HCT116 (cell line): ENCODE data around the gene CRTC3. TPM values are rescaled to one million over a fixed set of nuclear protein-coding genes. Genes with fewer than 3 reads are reported as not detected.

Source experiments
- ATAC-seq: fragments of 200-7000 bp; cut with Tn5 transposase; 2 replicates; pipeline ENCODE4 v1.9.1; 2020; ENCODE audit warnings: mild to moderate bottlenecking, moderate library complexity
- BruUV-seq: library from RNA; stranded (reverse); fragments of 400-500 nt; replicated peaks from 2 replicates; lab custom pipeline; 2021; lab: Mats Ljungman, UMichigan
- CTCF ChIA-PET: fragments of 300-600 bp; sonication (Branson Sonifier 250); formaldehyde crosslinking; loops from one replicate; lab custom pipeline; 2021; ENCODE audit warnings: antibody characterized with exemption; lab: Charles Lee
- POLR2A ChIA-PET: fragments of 300-600, 350-600 bp; sonication (Branson Sonifier 250); formaldehyde crosslinking; loops from one replicate; lab custom pipeline; 2021; ENCODE audit warnings: antibody characterized with exemption; lab: Charles Lee
- RAD21 ChIA-PET, 2 experiments: fragments of 300-600 bp; sonication (Branson Sonifier 250); formaldehyde crosslinking; loops; one replicate each; lab custom pipeline; 2023; ENCODE audit warnings: low total read pairs in 2 of 2; ENCODE audit not compliant: uncharacterized antibody in 2 of 2, unreplicated experiment in 2 of 2, low non-redundant PET in 1 of 2; lab: Charles Lee
- DNase-seq: peaks from one replicate; pipeline ENCODE4 v3.0.0-alpha.2; 2010; ENCODE audit warnings: low read depth, low spot score
- H2AFZ ChIP-seq: fragments of 200-600 bp; shearing (Covaris generic), sonication (generic); 2 replicates; pipeline ENCODE4 v1.6.1; 2017; ENCODE audit warnings: low read depth, mixed run types, mixed read lengths, antibody characterized with exemption, low read length; ENCODE audit not compliant: poor library complexity, severe bottlenecking
- H3K27ac ChIP-seq: 2 replicates; pipeline ENCODE4 v1.5.1; 2012; ENCODE audit warnings: low read depth, low read length
- H3K27me3 ChIP-seq: fragments of 200-600 bp; sonication (generic); 2 replicates; pipeline ENCODE4 v1.6.1; 2016; ENCODE audit warnings: mixed run types, low read length, mixed read lengths; ENCODE audit not compliant: insufficient read depth
- H3K36me3 ChIP-seq, 2 experiments: fragments of 200-500 bp in 1 of 2; fragments of 200-600 bp in 1 of 2; sonication (Bioruptor generic) in 1 of 2; sonication (generic) in 1 of 2; 2 replicates each; pipeline versions ENCODE4 v1.5.1 to v1.6.1; 2014 to 2016; ENCODE audit warnings: low read length in 2 of 2, inconsistent platforms in 1 of 2, mixed read lengths in 1 of 2, mixed run types in 1 of 2; ENCODE audit not compliant: insufficient read depth in 2 of 2, control insufficient read depth in 1 of 2
- H3K4me1 ChIP-seq, 2 experiments: fragments of 200-600 bp in 1 of 2; sonication (generic) in 1 of 2; 2 replicates each; pipeline versions ENCODE4 v1.5.1 to v1.6.1; 2012 to 2017; ENCODE audit warnings: low read length in 2 of 2, inconsistent platforms in 1 of 2, mild to moderate bottlenecking in 1 of 2, mixed read lengths in 1 of 2, mixed run types in 1 of 2, moderate library complexity in 1 of 2; ENCODE audit not compliant: insufficient read depth in 2 of 2, control insufficient read depth in 1 of 2
- H3K4me2 ChIP-seq: fragments of 200-600 bp; sonication (generic); 2 replicates; pipeline ENCODE4 v1.6.1; 2017; ENCODE audit warnings: mixed run types, low read length, mixed read lengths
- H3K4me3 ChIP-seq, 2 experiments: fragments of 200-600 bp in 1 of 2; sonication (generic) in 1 of 2; replicated peaks in 1 of 2; 2 replicates each; pipeline ENCODE4 v1.5.1; 2011 to 2016; ENCODE audit warnings: low read length in 2 of 2, control low read depth in 1 of 2, low read depth in 1 of 2, mild to moderate bottlenecking in 1 of 2, mixed read lengths in 1 of 2, mixed run types in 1 of 2
- H3K79me2 ChIP-seq: fragments of 200-600 bp; sonication (generic); 2 replicates; pipeline ENCODE4 v1.6.1; 2017; ENCODE audit warnings: mild to moderate bottlenecking, mixed run types, low read length, moderate library complexity, mixed read lengths; ENCODE audit not compliant: insufficient read depth
- H3K9ac ChIP-seq: fragments of 200-600 bp; sonication (generic); 2 replicates; pipeline ENCODE4 v1.6.1; 2016; ENCODE audit warnings: low read length, mixed read lengths
- H3K9me2 ChIP-seq: fragments of 200-600 bp; sonication (generic), shearing (Covaris generic); 2 replicates; pipeline ENCODE4 v1.6.1; 2017; ENCODE audit warnings: mixed run types, mild to moderate bottlenecking, moderate library complexity; ENCODE audit not compliant: insufficient read depth
- H3K9me3 ChIP-seq, 2 experiments: fragments of 200-500 bp in 1 of 2; fragments of 200-600 bp in 1 of 2; sonication (Bioruptor generic) in 1 of 2; sonication (generic) in 1 of 2; 2 replicates each; pipeline ENCODE4 v1.6.1; 2014 to 2017; ENCODE audit warnings: low read length in 2 of 2, mixed read lengths in 2 of 2, inconsistent platforms in 1 of 2, low read depth in 1 of 2, mild to moderate bottlenecking in 1 of 2, mixed run types in 1 of 2, moderate library complexity in 1 of 2; ENCODE audit not compliant: control insufficient read depth in 1 of 2, insufficient read depth in 1 of 2
- H4K20me1 ChIP-seq: fragments of 200-600 bp; sonication (generic), shearing (Covaris generic); 2 replicates; pipeline ENCODE4 v1.6.1; 2017; ENCODE audit warnings: mixed run types, mild to moderate bottlenecking, moderate library complexity; ENCODE audit not compliant: insufficient read depth
- RAD21 ChIP-seq: IDR thresholded peaks from 2 replicates; pipeline ENCODE4 v1.6.1; 2012; ENCODE audit warnings: low read depth, mild to moderate bottlenecking
- SP1 ChIP-seq: IDR thresholded peaks from 2 replicates; pipeline ENCODE4 v1.6.1; 2012; ENCODE audit warnings: low read depth
- TCF7L2 ChIP-seq: IDR thresholded peaks from 2 replicates; pipeline ENCODE4 v1.7.0; 2011; ENCODE audit warnings: borderline replicate concordance, inconsistent platforms; ENCODE audit not compliant: insufficient read depth, insufficient read length; ENCODE audit errors: extremely low read depth
- YY1 ChIP-seq: IDR thresholded peaks from 2 replicates; pipeline ENCODE4 v1.6.1; 2011; ENCODE audit warnings: low read length, low read depth, moderate library complexity, mild to moderate bottlenecking; ENCODE audit not compliant: insufficient replicate concordance; ENCODE audit errors: extremely low read depth
- ZNF274 ChIP-seq: fragments of 200-500 bp; sonication (Bioruptor generic); IDR thresholded peaks from 2 replicates; pipeline ENCODE4 v1.6.1; 2014; ENCODE audit warnings: mild to moderate bottlenecking, low read depth, low read length, inconsistent platforms
- intact Hi-C: fragments of 100-400 bp; cut with micrococcal nuclease; formaldehyde crosslinking; loops from 2 replicates; pipeline ENCODE4 v1.10.0; 2022
- total RNA-seq: library from RNA; stranded (reverse); gene quantifications from one replicate; pipeline ENCODE4 v1.2.1, GENCODE V29; 2021; ENCODE audit not compliant: unreplicated experiment
- TF ChIP-seq, protein P1 (sequence below): IDR thresholded peaks from 2 replicates; pipeline ENCODE4 v1.6.1; 2012
- TF ChIP-seq, protein P2 (sequence below): IDR thresholded peaks from 2 replicates; pipeline ENCODE4 v1.6.1; 2011; ENCODE audit warnings: mild to moderate bottlenecking, low read length, moderate library complexity; ENCODE audit not compliant: insufficient replicate concordance; ENCODE audit errors: extremely low read depth
- TF ChIP-seq, protein P3 (sequence below), 3 experiments: fragments of 200-600 bp in 1 of 3; sonication (generic) in 1 of 3; IDR thresholded peaks in 2 of 3; conservative IDR thresholded peaks in 1 of 3; 2 replicates each; pipeline ENCODE4 v1.5.1; 2012 to 2017; ENCODE audit warnings: low read depth in 2 of 3, low read length in 2 of 3, antibody characterized with exemption in 1 of 3, borderline replicate concordance in 1 of 3, control low read depth in 1 of 3, mild to moderate bottlenecking in 1 of 3, mixed read lengths in 1 of 3, mixed run types in 1 of 3, moderate library complexity in 1 of 3; ENCODE audit not compliant: insufficient read depth in 1 of 3
- TF ChIP-seq, protein P4 (sequence below): IDR thresholded peaks from 2 replicates; pipeline ENCODE4 v1.6.1; 2012
- TF ChIP-seq, protein P5 (sequence below): IDR thresholded peaks from 2 replicates; pipeline ENCODE4 v1.6.1; 2012; ENCODE audit warnings: low read depth

CRTC3 gene
- total RNA-seq, 1 experiment from 2014 or later = 20.7 TPM

DNA sequence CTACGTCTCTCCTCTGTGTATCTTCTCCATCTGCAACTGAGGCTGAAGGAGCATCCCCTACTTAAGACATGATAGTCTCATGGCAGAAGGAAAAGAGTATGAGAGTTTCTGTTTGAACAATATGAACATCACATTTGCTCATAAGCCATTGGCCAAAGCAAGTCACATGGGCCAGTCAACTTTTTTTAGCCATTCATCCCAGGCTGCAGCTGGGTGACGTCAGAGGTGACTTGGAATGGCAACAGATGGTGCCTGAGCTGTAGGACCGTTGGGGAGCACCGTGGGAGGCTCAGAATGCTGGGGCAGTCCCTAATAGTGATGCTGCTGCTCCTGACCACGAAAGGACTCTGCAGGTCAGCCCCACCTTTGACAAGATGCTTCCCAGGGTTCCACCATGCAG, 58.7 kb downstream of the CRTC3 start:
- Histone ChIP-seq H3K27me3 (no peaks in the 10 kb centered on the region), H3K79me2 (no peaks in the 10 kb centered on the region), H3K9me2 (no peaks in the 10 kb centered on the region), H3K9ac (no peak overlapping the region), H3K4me2 (no peak overlapping the region), H2AFZ (no peak overlapping the region), H3K4me3 (no peak overlapping the region), H3K27ac (no peak overlapping the region), H3K9me3 (no peaks in the 10 kb centered on the region), H4K20me1 (no peaks in the 10 kb centered on the region), H3K4me1 (no peaks in the 10 kb centered on the region), H3K36me3 (no peaks in the 10 kb centered on the region)
- CTCF ChIA-PET = interaction anchor here (1.2 kb wide), 1 partner anchor 305 kb away, joined by 3 read pairs; no protein-coding TSS in a partner anchor
- no peak for DNase-seq
- intact Hi-C loops = no loop called here
- RAD21 ChIA-PET = no interaction called here
- TF ChIP-seq TCF7L2 (no peak), ZNF274 (no peak), RAD21 (no peak), SP1 (no peak), YY1 (no peak)
- TF ChIP-seq, protein P1, sequence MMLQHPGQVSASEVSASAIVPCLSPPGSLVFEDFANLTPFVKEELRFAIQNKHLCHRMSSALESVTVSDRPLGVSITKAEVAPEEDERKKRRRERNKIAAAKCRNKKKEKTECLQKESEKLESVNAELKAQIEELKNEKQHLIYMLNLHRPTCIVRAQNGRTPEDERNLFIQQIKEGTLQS = no peak
- TF ChIP-seq, protein P2, sequence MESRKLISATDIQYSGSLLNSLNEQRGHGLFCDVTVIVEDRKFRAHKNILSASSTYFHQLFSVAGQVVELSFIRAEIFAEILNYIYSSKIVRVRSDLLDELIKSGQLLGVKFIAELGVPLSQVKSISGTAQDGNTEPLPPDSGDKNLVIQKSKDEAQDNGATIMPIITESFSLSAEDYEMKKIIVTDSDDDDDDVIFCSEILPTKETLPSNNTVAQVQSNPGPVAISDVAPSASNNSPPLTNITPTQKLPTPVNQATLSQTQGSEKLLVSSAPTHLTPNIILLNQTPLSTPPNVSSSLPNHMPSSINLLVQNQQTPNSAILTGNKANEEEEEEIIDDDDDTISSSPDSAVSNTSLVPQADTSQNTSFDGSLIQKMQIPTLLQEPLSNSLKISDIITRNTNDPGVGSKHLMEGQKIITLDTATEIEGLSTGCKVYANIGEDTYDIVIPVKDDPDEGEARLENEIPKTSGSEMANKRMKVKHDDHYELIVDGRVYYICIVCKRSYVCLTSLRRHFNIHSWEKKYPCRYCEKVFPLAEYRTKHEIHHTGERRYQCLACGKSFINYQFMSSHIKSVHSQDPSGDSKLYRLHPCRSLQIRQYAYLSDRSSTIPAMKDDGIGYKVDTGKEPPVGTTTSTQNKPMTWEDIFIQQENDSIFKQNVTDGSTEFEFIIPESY = no peak
- TF ChIP-seq, protein P3, sequence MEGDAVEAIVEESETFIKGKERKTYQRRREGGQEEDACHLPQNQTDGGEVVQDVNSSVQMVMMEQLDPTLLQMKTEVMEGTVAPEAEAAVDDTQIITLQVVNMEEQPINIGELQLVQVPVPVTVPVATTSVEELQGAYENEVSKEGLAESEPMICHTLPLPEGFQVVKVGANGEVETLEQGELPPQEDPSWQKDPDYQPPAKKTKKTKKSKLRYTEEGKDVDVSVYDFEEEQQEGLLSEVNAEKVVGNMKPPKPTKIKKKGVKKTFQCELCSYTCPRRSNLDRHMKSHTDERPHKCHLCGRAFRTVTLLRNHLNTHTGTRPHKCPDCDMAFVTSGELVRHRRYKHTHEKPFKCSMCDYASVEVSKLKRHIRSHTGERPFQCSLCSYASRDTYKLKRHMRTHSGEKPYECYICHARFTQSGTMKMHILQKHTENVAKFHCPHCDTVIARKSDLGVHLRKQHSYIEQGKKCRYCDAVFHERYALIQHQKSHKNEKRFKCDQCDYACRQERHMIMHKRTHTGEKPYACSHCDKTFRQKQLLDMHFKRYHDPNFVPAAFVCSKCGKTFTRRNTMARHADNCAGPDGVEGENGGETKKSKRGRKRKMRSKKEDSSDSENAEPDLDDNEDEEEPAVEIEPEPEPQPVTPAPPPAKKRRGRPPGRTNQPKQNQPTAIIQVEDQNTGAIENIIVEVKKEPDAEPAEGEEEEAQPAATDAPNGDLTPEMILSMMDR (IDR thresholded peaks at IDR 0.05 in 2 of 3, conservative IDR thresholded peaks at IDR 0.05 in 1 of 3; ENCODE audit: borderline replicate concordance in 1 of 3, insufficient read depth in 1 of 3, low read depth in 2 of 3, low read length in 2 of 3) = no peak
- TF ChIP-seq, protein P4, sequence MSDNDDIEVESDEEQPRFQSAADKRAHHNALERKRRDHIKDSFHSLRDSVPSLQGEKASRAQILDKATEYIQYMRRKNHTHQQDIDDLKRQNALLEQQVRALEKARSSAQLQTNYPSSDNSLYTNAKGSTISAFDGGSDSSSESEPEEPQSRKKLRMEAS = no peak
- TF ChIP-seq, protein P5, sequence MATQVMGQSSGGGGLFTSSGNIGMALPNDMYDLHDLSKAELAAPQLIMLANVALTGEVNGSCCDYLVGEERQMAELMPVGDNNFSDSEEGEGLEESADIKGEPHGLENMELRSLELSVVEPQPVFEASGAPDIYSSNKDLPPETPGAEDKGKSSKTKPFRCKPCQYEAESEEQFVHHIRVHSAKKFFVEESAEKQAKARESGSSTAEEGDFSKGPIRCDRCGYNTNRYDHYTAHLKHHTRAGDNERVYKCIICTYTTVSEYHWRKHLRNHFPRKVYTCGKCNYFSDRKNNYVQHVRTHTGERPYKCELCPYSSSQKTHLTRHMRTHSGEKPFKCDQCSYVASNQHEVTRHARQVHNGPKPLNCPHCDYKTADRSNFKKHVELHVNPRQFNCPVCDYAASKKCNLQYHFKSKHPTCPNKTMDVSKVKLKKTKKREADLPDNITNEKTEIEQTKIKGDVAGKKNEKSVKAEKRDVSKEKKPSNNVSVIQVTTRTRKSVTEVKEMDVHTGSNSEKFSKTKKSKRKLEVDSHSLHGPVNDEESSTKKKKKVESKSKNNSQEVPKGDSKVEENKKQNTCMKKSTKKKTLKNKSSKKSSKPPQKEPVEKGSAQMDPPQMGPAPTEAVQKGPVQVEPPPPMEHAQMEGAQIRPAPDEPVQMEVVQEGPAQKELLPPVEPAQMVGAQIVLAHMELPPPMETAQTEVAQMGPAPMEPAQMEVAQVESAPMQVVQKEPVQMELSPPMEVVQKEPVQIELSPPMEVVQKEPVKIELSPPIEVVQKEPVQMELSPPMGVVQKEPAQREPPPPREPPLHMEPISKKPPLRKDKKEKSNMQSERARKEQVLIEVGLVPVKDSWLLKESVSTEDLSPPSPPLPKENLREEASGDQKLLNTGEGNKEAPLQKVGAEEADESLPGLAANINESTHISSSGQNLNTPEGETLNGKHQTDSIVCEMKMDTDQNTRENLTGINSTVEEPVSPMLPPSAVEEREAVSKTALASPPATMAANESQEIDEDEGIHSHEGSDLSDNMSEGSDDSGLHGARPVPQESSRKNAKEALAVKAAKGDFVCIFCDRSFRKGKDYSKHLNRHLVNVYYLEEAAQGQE = no peak
- no peak for ATAC-seq
- POLR2A ChIA-PET = no interaction called here
- BruUV-seq = no TSS peak
